Fibroblast of pulmonary artery (primary cell): ENCODE data around the gene CASP10.

ENCODE experiments used
- DNase-seq: peaks from one replicate; pipeline ENCODE4 v3.0.0-alpha.2; 2010; ENCODE audit warnings: low read depth
- H3K4me3 ChIP-seq: replicated peaks from 2 replicates; pipeline ENCODE4 v1.5.1; 2011; ENCODE audit warnings: low read depth, mild to moderate bottlenecking, control low read depth, low read length, moderate library complexity
- TF ChIP-seq, protein P1 (sequence below): IDR thresholded peaks from 2 replicates; pipeline ENCODE4 v1.5.1; 2011; ENCODE audit warnings: mild to moderate bottlenecking, control low read depth, low read length, inconsistent platforms; ENCODE audit errors: missing control alignments

The CASP10 gene

GRCh38 chr2:201223089-201224073, 40.4 kb downstream of the CASP10 start:
- DNase-seq, result no peak
- TF ChIP-seq, protein P1, sequence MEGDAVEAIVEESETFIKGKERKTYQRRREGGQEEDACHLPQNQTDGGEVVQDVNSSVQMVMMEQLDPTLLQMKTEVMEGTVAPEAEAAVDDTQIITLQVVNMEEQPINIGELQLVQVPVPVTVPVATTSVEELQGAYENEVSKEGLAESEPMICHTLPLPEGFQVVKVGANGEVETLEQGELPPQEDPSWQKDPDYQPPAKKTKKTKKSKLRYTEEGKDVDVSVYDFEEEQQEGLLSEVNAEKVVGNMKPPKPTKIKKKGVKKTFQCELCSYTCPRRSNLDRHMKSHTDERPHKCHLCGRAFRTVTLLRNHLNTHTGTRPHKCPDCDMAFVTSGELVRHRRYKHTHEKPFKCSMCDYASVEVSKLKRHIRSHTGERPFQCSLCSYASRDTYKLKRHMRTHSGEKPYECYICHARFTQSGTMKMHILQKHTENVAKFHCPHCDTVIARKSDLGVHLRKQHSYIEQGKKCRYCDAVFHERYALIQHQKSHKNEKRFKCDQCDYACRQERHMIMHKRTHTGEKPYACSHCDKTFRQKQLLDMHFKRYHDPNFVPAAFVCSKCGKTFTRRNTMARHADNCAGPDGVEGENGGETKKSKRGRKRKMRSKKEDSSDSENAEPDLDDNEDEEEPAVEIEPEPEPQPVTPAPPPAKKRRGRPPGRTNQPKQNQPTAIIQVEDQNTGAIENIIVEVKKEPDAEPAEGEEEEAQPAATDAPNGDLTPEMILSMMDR, result no peak
- H3K4me3 ChIP-seq, result no peak overlapping the region

- DNase-seq, result peak; percentile 24
- TF ChIP-seq, protein P1, result no peak
- no peak overlapping the region for H3K4me3 ChIP-seq
Observed at GRCh38 chr2:201228271-201228911, 45.5 kb downstream of the CASP10 start.

GRCh38 chr2:201228912-201229290, 46.0 kb downstream of the CASP10 start:
- DNase-seq, result no peak
- TF ChIP-seq, protein P1, result no peak
- H3K4me3 ChIP-seq, result no peak overlapping the region

DNA sequence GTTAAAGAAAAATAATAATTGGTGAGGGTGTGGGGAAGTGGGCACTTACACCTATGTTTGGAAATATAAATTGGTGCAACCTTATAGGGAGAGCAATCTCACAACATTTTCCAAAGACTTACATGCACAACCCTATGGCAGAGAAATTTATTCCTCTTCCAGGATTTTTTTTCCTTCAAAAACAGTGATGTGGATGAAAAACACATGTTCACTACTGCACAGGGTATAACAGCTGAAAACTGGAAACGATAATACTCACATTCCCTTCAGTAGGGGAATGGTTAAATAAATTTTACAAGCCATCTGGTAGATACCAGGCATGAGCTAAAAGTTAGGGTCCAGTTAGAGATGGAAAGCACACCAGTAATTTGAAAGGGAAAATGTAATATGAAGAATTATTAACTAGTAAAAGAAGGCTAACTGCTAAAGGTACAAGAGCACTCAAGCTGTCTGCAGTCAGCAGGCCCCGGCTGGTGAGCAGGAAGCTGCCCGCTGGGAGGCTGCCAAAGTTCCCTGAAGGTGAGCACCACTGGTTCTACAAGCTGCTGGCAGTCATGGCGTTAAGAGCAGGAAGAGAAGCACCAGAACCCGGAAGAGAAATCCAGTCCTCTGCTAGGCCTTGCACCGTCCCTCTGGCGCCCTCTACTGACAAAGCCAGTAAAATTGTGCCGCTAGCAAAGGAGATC, 49.0 kb downstream of the CASP10 start:
- TF ChIP-seq, protein P1, result peak; percentile 97
- no peak overlapping the region for H3K4me3 ChIP-seq
- DNase-seq, result peak; percentile 95

DNA sequence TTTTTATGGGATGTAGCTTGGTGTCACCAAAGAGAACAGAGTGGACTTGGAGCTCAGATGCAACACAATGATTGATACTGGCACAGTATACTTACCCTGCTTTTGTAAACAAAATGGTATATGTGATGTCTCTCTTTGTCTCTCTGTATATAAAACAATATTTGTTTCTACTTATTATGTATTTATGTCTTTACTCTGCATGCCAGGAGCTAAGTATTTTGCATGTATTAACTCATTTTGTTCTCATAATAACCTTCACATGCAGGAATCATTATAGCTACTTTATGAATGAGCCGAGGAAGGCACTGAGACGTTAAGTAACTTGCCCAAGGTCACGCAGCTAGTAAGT, 49.5 kb downstream of the CASP10 start:
- TF ChIP-seq, protein P1, result no peak
- no peak overlapping the region for H3K4me3 ChIP-seq
- DNase-seq, result no peak

DNA sequence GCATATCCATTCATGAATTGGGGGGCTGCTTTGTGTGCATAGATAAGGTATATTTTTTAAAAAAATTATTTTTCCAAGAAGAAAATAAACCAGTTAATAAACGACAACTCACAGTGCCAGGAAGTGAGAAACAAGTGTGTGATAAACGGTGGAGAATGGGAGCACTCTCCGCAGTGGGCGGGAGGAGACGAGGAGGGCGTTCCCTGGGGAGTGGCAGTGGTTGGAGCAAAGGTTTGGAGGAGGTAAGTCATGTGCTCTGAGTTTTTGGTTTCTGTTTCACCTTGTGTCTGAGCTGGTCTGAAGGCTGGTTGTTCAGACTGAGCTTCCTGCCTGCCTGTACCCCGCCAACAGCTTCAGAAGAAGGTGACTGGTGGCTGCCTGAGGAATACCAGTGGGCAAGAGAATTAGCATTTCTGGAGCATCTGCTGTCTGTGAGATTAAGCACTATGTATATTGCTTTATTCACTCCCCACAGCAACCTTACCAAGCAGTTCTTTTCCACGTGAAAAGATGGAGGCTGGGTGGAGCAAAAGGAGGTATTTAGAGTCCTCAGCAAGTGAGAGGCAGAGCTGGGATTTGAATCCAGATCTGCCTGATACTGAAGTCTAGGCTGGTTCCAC, 50.4 kb downstream of the CASP10 start:
- peak; percentile 29 for DNase-seq
- TF ChIP-seq, protein P1, result no peak
- H3K4me3 ChIP-seq, result no peak overlapping the region
